Stimulated activated CD4-positive, alpha-beta T cell treated with anti-CD3 and anti-CD28 coated beads, Interleukin-1b, Interleukin-23, amount 100 ng/mL, for 1 hour (primary cell): ENCODE measurements around the gene SPATA24.
"Not testable (repeated sequence)": the region's sequence is repeated elsewhere in the genome, so short reads cannot be mapped to it uniquely, and the experiment has no call there.

Experiments used
- DNase-seq, 2 donors: peaks; one replicate each; pipeline ENCODE4 v3.0.0-alpha.2; 2020; ENCODE audit warnings: low read depth in 2 of 2

Gene SPATA24

DNA sequence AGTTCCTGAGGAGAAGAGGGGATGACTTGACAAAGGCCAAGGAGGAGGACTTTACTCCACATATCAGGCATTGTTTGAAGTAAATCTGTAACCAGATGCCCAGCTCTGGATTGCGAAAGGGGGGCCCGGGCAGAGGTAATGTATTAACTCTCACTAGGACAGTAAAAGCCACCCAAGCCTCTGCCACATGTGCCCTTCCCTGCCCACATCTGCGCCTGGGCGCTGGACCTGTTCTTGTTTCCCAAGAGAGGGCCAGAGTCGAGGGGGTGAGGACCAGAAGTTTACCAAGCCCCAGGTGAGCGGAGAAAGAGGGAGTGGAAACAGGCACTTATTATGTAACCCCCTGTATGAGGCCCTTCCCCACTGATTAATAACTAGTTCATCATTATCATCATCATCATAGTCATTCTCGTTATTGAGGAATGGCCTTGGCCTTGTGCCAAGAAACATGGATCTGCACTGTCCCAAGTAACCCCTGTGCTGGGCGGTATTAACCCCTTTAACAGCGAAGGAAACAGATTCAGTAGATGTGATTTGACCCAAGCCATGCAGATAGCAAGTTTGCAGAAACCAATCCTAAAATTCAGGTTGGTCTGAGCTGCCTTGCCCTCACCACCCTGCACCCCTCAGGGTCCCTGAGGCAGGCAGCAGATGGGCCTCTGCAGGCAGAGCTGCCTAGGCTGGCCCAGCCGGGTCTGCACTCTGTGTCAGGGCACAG is 20.5 kb downstream of the SPATA24 start, which contains the start of gene SLC23A1:
TSS of gene SLC23A1 (minus strand) at position 23 of the 718 bp plus-strand sequence. CDS start 44 bp downstream, outside the sequence.
- DNase-seq, result no peak

DNA sequence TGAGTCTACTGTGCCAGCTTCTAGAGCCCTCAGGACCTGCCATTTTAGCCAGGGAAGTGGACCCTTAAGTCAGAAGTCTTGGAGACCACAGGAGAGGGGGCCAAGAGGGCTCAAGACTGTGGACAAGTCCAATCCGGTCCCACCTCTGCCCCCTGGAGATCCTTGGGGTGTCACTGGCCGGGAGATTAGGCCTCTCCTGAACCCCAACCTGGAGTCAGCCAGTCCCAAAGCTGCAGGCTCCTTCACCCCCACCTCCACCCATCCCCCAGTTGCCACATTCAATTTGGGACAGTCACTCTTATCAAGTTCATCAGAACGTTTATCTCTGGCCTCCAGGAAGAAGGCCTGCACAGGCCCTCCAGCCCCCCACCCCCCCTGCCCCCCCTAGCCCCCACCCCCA is 21.1 kb downstream of the SPATA24 start:
- DNase-seq, result no peak

DNA sequence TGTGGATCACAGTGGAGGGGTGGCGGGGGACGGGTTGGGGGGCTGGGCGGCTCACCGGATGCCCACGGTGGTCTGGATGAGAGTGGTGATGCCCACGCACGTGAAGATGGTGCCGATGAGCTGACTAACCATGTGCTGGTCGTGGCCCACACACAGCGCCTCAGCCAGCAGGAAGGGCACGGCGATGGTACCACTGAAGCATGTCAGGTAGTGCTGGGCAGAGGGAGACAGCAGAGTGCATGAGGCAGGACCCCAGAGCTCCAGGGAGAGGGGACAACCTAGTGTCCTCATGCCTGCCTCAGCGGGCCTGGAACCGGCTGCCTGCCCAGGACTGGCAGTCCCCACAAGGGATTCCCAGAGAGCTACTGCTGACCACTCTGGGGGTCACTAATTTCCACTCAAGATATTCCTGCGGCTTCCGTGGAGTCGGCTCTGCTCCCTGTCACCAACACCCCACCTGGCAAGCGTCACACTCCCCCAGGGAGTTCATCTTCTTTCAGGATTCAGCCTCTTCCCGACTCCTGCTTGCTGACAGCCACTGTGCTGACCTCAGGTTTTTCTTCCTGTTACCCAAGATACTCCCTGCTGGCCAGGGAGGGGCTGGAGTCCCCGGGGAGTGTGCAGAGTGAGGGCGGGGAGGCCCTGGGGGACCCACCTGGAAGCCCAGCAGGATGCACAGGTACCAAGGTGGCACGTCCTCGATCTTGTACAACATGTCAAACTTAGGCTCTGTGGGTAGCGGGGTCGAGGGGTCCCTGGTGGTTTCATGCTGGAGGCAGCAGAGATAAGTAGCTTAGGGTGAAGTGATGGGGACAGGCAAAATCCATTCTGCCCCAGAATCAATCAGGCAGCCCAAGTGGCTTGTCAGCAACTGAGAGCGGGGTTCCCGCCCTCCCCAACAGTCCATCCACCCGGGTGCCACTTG is 21.8 kb downstream of the SPATA24 start:
- no peak for DNase-seq

DNA sequence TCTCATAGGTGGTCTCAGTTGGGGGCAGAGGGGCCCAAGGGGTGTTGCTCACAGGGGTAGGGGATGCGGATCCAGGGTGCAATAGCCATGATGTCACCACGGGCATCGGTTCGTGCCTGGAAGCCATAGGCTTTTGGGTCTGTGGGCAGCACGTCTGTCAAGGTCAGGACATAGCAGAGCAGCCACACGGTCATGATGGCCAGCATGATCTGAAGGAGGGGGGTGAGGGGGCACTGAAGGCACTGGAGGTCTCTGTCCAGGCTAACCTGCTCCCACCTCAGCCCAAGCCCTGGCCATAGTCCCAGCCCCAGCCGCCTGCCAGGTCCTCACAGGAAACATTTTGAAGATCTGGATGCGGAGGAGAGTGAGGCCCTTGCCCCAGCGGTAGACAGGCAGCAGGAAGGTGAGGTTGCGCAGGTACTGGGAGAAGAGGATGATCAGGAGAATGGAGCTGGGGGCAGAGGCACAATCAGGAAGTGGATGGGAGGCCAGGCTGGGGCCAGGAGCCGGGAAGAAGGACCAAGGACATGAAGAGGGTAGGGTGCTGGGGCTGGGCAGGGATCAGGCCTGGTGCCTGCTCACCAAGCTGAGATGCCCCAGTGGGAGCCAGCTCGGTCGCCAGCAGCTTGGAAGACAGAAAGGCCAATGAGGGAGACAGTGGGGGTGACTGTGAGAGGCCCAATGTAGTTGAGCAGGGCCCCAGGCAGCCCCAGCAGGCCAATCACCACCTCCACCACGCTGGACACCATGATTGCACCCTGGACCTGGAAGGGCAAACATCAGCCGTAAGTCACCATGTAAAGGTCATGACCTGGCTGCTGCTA is 24.1 kb downstream of the SPATA24 start:
- DNase-seq, result no peak

DNA sequence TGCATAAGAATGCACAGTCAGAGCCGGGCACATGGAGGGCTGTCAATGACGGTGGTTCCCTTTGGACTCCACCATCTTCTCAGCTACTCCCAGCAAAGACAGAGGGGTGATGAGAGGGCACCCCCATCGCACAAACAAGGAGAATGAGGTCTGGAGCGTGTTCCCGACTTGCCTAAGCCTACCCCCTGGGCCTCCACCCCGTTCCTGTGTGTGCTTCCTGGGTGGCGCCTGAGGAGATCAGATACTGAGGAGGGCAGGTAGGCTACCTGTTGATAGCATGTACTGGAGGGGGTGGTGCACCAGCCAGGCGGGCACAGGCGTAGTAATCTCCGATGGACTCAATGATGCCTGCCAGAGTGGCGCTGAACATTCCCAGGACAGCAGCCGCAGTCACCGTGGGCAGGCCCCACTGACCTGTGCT is 24.9 kb downstream of the SPATA24 start:
- no peak for DNase-seq

DNA sequence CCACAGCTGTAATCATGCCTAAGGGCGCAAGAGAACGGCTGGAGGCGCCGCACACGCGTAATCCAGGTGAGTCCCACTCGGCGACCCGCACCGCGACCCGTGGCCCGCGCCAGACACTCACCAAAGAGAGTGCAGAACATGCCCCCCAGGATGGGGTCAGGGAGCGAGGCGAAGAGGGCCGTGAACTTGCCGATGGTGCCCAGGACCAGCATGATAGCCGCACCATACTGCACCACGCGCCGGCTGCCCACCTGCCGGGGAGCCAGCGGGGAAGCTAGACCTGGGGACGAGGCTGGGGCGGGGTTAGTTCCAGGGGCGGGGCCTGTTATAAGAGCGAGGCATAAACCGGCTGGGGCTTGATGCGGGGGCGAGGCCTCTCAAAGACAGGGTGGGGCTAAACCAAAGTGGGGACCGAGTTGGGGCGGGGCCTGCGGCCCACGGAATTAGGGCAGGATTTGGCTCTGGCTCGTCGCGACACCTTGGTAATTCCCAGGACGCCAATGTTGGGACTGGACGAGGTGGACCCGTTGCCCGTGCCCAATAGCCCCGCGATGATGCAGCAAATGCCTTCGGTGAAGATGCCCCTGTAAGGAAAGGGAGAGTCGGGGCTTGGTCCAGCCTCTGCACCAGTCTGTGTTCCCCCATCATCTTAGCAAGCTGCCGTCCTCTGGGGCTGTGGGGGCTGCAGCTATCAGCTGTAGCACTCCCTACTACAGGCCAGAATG is 25.6 kb downstream of the SPATA24 start:
- DNase-seq, result no peak

DNA sequence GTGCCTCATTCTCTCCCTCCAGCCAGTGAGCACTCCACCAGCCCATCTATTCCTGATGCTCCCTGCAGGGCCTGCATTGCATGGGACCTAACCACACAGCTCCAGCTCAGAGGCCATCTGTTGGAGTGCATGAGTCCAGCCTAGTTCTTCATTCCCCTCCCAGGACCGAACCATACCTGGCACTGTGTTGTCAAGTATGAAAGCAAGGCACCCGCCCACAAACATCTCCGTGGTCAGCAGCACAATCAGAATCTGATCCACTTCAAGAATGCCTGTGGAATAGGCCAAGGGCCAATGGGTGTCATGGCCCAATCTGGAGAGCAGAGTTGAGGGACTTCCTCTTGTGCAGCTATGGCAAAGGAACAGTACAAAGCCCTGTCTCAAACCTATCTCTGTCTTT is 26.7 kb downstream of the SPATA24 start:
- no peak for DNase-seq

DNA sequence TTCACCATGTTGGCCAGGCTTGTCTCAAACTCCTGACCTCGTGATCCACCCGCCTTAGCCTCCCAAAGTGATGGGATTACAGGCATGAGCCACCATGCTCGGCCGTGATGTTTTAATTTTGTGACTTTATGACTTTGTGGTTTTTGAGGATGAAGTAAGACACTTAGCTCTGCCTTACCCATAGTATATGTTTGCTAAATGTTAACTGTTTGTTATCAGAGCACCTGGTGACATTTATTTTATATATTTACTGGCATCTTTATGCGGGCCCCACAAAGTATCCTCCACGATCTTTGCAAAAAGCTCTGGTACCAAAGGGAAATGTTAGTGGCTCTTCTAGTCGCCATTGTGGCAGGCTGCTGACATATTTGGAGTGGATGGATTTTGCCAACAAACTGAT is 27.5 kb downstream of the SPATA24 start:
- no peak for DNase-seq

DNA sequence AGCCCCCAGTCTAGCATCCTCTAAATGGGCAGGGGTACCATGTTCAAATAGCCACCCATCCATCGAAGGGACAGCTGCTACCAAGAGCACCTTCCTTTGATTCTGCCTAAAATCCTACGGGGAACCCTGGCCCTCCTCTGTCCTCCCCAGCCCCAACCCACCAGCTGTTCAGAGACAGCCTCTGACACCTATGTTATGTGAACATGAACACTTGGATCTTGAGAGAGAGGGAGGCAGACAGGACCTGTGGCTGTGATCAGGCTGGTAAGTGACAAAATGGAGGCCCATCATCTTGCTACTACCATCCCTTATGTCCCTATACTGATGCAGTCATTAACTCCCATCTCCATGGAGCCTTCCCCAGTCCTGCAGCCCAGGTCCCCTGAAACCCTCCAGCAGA is 29.0 kb downstream of the SPATA24 start:
- no peak for DNase-seq

DNA sequence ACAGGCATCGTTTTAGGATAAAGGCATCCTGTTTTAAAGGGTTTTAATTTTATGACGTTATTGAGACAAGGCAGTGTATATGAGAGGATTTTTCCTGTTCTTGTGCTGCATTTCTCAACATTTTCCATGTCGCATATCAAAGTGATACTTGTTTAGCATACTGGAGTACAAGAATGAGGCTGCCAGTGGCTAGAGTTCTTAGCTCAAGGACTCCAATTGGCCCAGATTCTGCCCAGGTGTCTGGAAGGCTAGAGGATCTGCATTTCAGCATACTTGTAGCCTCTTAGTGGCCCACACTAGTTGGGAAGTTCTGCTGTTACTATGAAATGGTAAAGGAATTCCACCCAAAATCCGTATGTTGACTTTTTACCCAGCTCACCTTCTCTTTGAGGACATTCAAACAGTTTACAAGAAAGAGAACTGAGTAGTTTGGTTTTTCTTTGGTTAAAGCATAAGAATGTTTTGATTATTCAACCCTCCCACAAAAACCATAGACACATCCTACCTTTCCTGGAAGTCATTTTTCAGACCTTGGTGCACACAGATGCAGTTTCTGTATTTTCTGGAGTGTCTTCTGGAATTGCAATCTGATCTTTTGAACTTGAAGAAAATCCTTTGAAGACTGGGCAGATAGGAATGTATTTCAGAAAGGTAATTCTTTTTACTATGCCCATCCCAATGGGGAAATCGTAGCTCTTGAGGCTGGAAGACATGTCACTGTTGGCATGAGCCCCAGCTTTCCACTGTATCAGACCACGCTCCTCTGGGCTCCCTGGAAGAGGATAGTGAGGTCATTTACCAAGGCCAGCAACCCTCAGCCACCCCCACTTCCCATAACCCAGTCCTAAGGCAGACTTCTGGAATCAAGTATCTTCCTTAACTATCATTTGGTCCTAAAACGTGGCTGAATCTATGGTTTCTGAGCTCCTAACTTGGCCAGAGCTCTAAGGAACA is 32.1 kb downstream of the SPATA24 start:
- no peak for DNase-seq

DNA sequence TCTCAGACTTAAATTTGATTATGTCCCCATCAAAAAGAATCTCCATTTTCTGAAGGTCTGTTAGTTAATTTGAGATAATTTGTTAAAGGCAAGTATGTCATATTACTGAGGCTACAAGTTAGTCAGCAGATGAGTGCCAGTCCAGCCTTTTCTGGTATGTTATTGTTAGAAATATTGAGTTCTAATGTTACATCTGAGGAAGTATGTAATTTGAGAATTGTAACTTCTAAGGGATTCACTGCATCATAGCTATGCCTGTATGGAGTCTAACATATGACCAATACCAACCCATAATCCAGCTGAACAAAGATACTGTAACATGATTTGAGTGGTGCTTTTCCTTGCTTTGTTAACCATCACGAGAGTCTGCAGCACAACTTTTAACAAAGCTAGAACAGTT is 34.7 kb downstream of the SPATA24 start:
- DNase-seq, result no peak

DNA sequence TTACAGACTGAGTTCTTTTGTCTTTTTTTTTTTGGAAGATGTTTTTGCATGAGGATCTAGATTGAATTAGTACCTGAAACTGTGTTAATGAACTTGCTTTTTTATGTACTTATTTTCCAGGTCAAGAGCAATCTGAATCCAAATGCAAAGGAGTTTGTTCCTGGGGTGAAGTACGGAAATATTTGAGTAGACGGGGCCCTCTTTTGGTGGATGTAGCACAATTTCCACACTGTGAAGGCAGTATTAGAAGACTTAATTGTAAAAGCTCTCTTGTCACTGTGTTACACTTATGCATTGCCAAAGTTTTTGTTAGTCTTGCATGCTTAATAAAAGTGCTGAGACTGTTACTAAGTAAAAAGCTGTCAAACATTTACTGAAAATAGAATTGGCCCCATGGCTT is 35.3 kb downstream of the SPATA24 start:
- no peak for DNase-seq

DNA sequence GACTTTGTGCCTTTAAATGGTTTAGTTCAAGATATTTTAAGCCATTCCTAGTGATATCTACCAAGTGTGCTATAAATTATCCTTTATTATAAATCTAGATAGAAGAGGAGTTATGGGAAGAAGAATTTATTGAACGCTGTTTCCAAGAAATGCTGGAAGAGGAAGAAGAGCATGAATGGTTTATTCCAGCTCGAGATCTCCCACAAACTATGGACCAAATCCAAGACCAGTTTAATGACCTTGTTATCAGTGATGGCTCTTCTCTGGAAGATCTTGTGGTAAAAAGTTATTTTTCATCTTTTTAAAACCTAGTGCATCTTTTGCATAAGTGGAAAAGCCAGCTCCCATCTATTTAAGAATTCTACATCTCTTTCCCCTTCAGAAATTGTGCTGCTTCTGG is 39.4 kb downstream of the SPATA24 start:
- no peak for DNase-seq

DNA sequence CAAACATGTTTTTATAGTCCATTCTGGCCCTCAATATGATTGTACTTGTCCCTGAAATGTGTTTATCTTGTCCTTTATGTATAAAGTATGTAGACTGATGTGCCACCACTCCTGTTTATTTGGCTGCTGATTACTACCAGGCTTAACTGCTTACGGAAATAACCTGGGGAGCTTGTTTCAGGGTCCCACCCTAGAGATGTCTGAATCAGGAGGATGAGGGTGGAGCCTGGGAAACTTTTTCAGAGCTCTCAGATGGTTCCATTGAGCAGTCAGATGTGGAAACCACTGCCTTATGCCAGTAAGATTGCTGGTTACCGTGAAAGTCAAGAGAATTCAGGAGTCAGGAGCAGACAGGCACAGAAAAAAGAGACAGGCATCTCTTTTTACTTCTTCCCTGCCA is 40.0 kb downstream of the SPATA24 start:
- no peak for DNase-seq

DNA sequence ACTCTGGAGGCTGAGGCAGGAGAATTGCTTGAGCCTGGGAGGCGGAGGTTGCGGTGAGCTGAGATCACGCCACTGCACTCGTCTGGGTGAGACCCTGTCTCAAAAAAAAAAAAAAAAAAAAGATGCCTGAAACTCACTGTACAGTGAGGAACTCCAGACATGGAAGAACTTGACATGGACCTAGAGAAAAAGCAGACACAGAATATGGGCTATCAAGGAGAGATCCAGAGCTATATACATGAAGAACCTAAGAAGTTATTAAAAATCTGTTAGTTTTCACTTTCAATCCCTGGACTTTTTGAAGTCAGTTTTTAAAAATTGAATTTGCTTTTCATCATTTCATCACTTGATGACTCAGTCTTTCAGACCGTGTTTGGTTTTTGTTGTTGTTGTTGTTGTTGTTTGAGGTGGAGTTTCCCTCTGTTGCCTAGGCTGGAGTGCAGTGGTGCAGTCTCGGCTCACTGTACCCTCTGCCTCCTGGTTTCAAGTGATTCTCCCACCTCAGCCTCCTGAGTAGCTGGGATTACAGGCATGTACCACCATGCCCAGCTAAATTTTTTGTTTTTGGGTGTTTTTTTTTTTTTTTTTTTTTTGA is 42.0 kb downstream of the SPATA24 start:
- DNase-seq, result no peak

DNA sequence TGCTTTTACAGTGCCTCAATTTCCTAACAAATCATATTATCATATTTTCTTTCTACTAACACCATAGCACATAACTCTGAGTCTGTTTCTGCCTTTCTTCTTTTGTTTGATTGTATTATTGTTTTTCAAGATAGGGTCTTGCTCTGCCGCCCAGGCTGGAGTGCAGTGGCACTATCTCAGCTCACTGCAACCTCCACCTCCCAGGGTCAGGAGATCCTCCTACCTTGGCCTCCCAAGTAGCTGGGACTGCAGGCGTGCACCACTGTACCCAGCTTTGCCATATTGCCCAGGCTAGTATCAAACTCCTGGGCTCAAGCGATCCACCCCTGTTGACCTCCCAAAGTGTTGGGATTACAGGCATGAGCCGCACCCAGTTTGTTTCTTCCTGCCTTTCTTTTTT is 43.5 kb downstream of the SPATA24 start:
- DNase-seq, result no peak

DNA sequence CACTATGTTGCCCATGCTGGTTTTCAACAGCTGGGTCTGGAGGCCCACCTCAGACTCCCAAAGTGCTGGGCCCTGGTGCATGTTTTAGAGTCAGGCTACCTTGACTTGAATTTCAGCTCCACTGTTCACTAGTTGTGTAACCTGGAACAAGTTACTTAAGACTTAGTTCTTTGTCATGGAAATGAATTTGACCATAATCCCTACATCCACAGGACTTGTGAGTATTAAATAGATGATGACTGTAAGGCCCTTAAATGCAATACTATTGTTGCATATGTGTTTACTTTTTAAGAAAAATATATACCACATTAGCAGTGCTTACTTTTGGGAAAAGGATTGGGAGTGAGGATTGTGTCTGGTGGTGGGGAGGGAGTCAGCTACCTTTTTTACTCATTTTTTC is 45.8 kb downstream of the SPATA24 start:
- no peak for DNase-seq

DNA sequence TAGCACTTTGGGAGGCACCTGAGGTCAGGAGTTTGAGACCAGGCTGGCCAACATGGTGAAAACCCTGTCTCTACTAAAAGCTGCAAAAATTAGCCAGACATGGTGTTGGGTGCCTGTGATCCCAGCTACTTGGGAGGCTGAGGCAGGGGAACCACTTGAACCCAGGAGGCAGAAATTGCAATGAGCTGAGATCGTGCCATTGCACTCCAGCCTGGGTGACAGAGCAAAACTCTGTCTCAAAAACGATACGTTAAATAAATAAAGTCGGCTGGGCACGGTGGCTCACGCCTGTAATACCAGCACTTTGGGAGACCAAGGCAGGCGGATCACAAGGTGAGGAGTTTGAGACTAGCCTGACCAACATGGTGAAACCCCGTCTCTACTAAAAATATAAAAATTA is 48.0 kb downstream of the SPATA24 start:
- not testable (repeated sequence) for DNase-seq

DNA sequence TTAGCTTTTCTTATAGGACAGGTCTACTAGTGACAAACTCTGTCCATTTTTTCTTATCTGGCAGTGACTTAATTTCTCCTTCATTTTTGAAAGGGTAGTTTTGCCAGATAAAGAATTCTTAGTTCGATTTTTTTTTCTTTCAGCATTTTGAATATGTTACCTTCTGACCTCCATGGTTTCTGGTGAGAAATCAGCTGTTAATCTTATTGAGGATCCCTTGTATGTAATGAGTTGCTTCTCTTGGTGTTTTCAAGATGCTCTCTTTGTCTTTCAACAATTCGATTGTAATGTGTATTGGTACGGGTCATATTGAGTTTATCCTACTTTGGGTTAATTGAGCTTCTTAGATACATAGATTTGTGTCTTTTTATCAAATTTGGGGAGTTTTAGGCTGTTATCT is 49.7 kb downstream of the SPATA24 start:
- DNase-seq, result no peak

DNA sequence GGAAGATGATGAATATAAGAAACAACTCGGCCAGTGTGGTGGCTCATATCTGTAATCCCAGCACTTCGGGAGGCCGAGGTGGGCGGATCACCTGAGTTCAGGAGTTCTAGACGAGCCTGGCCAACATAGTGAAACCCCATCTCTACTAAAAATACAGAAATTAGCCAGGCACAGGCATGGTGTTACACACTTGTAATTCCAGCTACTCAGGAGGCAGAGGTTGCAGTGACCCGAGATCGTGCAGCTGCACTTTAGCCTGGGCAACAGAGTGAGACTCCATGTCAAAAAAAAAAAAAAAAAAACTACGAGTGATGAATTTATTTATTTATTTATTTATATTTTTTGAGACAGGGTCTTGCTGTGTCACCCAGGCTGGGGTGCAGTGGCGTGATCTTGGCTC is 56.0 kb downstream of the SPATA24 start:
- DNase-seq, result not testable (repeated sequence)
